DND-41 (cell line): ENCODE data around the gene FADD.
"Not testable (repeated sequence)": the region's sequence is repeated elsewhere in the genome, so short reads cannot be mapped to it uniquely, and the experiment has no call there.

Source experiments
- CTCF ChIP-seq: IDR thresholded peaks from 2 replicates; pipeline ENCODE4 v1.5.1; 2012; ENCODE audit warnings: borderline replicate concordance, low read length, moderate library complexity, mild to moderate bottlenecking; ENCODE audit not compliant: poor library complexity, severe bottlenecking; ENCODE audit errors: extremely low read depth
- EZH2 ChIP-seq: IDR thresholded peaks from 3 replicates; pipeline ENCODE4 v1.6.1; 2012; ENCODE audit warnings: borderline replicate concordance, low read depth, mild to moderate bottlenecking, moderate library complexity, low read length, inconsistent platforms; ENCODE audit not compliant: severe bottlenecking

DNA sequence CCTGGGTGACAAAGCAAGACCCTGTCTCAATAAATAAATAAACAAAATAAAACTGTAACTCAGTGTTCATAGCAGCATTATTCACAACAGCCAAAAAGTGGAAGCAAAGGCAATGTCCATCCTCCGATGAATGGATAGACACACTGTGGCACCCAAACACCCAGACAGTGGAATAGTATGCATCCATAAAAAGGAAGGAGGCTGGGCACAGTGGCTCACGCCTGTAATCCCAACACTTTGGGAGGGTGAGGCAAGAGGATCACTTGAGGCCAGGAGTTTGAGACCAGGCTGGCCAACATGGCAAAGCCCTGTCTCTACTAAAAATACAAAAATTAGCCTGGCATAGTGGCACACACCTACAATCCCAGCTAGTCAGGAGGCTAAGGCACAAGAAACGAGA, 2.0 kb upstream of the FADD start:
- TF ChIP-seq CTCF, EZH2: not testable (repeated sequence)
